Thyroid gland (tissue), 4 donors: Measurements from ENCODE around the gene MTHFSD. TPM values are rescaled to one million over a fixed set of nuclear protein-coding genes. Genes with fewer than 3 reads are reported as not detected.

Experiments
- DNase-seq, 2 donors: peaks; one replicate each; pipeline ENCODE4 v3.0.0-alpha.2; 2019
- H3K27ac ChIP-seq, 3 donors: fragments of 200-600 bp; sonication (generic); 1 replicate in 2 of 3; 2 replicates in 1 of 3; pipeline ENCODE4 v1.5.1; 2016 to 2019; ENCODE audit warnings: mild to moderate bottlenecking in 1 of 3, moderate library complexity in 1 of 3
- H3K27me3 ChIP-seq: fragments of 200-600 bp; sonication (generic); one replicate; pipeline ENCODE4 v1.5.1; 2019
- H3K36me3 ChIP-seq, 2 donors: fragments of 200-600 bp; sonication (generic); one replicate each; pipeline ENCODE4 v1.5.1; 2016 to 2019
- H3K4me1 ChIP-seq, 2 donors: fragments of 200-600 bp; sonication (generic); one replicate each; pipeline ENCODE4 v1.5.1; 2017 to 2019
- H3K4me3 ChIP-seq, 3 donors: fragments of 200-600 bp; sonication (generic); replicated peaks in 1 of 3; 1 replicate in 2 of 3; 2 replicates in 1 of 3; pipeline ENCODE4 v1.5.1; 2016; ENCODE audit warnings: mild to moderate bottlenecking in 1 of 3
- H3K9me3 ChIP-seq: fragments of 200-600 bp; sonication (generic); one replicate; pipeline ENCODE4 v1.5.1; 2017
- CTCF ChIP-seq, 6 experiments: fragments of 200-600 bp in 3 of 6; fragments of 450-650 bp in 3 of 6; sonication (generic) in 3 of 6; IDR thresholded peaks; one replicate each; pipeline ENCODE4 v1.5.1; 2016 to 2019; ENCODE audit warnings: antibody characterized with exemption in 6 of 6, mild to moderate bottlenecking in 2 of 6, inconsistent platforms in 1 of 6, moderate library complexity in 1 of 6
- POLR2A ChIP-seq, 2 donors: fragments of 450-650 bp; IDR thresholded peaks; one replicate each; pipeline ENCODE4 v1.6.1; 2017; ENCODE audit warnings: antibody characterized with exemption in 2 of 2, mild to moderate bottlenecking in 2 of 2, moderate library complexity in 1 of 2
- WGBS, 2 donors: methylation state at CpG; one replicate each; pipeline ENCODE4 v1.1.5; 2017; 5-methylcytosine and 5-hydroxymethylcytosine counted together
- intact Hi-C: fragments of 100-400 bp; cut with DNase I; formaldehyde crosslinking; loops from one replicate; pipeline ENCODE4 v1.15.1; 2023
- total RNA-seq, 4 donors: library from RNA; depleted of rRNA; stranded (reverse); fragments of >200 nt; gene quantifications; one replicate each; pipeline ENCODE4 v1.2.3, GENCODE V29; 2016

The MTHFSD gene
- total RNA-seq, 4 donors from 2014 or later, result 21.2 to 27.4 (median 25.2) TPM

- intact Hi-C loops, result loop anchor here (5.0 kb wide), 2 partner anchors 715 to 730 kb away; no protein-coding TSS in a partner anchor
Observed at GRCh38 chr16:86562356-86562755, 7.3 kb upstream of the MTHFSD start.

GRCh38 chr16:86559802-86560305, 4.8 kb upstream of the MTHFSD start:
- no peak for DNase-seq
- TF ChIP-seq CTCF (IDR thresholded peaks at IDR 0.05), result no peak
- no peak for TF ChIP-seq POLR2A (IDR thresholded peaks at IDR 0.05)
- WGBS, 2 donors, result 85% methylated on average over 9 of the region's 9 CpGs
- intact Hi-C loops, result loop anchor here (5.0 kb wide), 2 partner anchors 717 to 732 kb away; no protein-coding TSS in a partner anchor
- H3K27ac ChIP-seq, result no peak overlapping the region
- H3K27me3 ChIP-seq, result no peaks in the 10 kb centered on the region
- H3K36me3 ChIP-seq, result no peaks in the 10 kb centered on the region
- no peak overlapping the region for H3K4me3 ChIP-seq
- H3K9me3 ChIP-seq, result no peaks in the 10 kb centered on the region
- peaks cover 9 to 11% of the 10 kb centered on the region in 2 donors for H3K4me1 ChIP-seq

More at GRCh38 chr16:86562356-86562755, 7.3 kb upstream of the MTHFSD start:
- Histone ChIP-seq H3K27me3 (peaks cover 6% of the 10 kb centered on the region), H3K27ac (no peak overlapping the region), H3K36me3 (no peaks in the 10 kb centered on the region), H3K4me3 (no peak overlapping the region), H3K9me3 (no peaks in the 10 kb centered on the region), H3K4me1 (peaks cover 11 to 17% of the 10 kb centered on the region in 2 donors)
- no peak for DNase-seq
- 80 to 83% methylated on average over 6 of the region's 6 CpGs for WGBS, 2 donors
- TF ChIP-seq CTCF (IDR thresholded peaks at IDR 0.05) (no peak), POLR2A (IDR thresholded peaks at IDR 0.05) (no peak)

- WGBS, 2 donors, result 67 to 80% methylated on average over 28 of the region's 28 CpGs
- no peaks in the 10 kb centered on the region for H3K36me3 ChIP-seq
- no peaks in the 10 kb centered on the region for H3K27me3 ChIP-seq
- intact Hi-C loops, result no loop called here
- no peak for DNase-seq
- no peak overlapping the region for H3K27ac ChIP-seq
- no peaks in the 10 kb centered on the region for H3K9me3 ChIP-seq
- H3K4me1 ChIP-seq, result peaks cover 4 to 14% of the 10 kb centered on the region in 2 donors
- no peak for TF ChIP-seq POLR2A (IDR thresholded peaks at IDR 0.05)
- no peak for TF ChIP-seq CTCF (IDR thresholded peaks at IDR 0.05)
- H3K4me3 ChIP-seq, result no peak overlapping the region
Observed at GRCh38 chr16:86558355-86559193, 3.5 kb upstream of the MTHFSD start.

- no peak overlapping the region for H3K4me3 ChIP-seq
- H3K27me3 ChIP-seq, result no peaks in the 10 kb centered on the region
- TF ChIP-seq CTCF (IDR thresholded peaks at IDR 0.05) (no peak), POLR2A (IDR thresholded peaks at IDR 0.05) (no peak)
- H3K27ac ChIP-seq, result no peak overlapping the region
- H3K4me1 ChIP-seq, result peaks cover 0 to 14% of the 10 kb centered on the region in 2 donors
- H3K9me3 ChIP-seq, result no peaks in the 10 kb centered on the region
- no peaks in the 10 kb centered on the region for H3K36me3 ChIP-seq
- DNase-seq, result no peak
- intact Hi-C loops, result no loop called here
- 75 to 76% methylated on average over 4 of the region's 4 CpGs for WGBS, 2 donors
Observed at GRCh38 chr16:86557587-86557986, 2.6 kb upstream of the MTHFSD start.

GRCh38 chr16:86556576-86556975, 1.5 kb upstream of the MTHFSD start:
- Histone ChIP-seq H3K9me3 (no peaks in the 10 kb centered on the region), H3K36me3 (no peaks in the 10 kb centered on the region), H3K4me3 (no peak overlapping the region), H3K27ac (no peak overlapping the region), H3K4me1 (peaks cover 0 to 14% of the 10 kb centered on the region in 2 donors), H3K27me3 (no peaks in the 10 kb centered on the region)
- TF ChIP-seq POLR2A (IDR thresholded peaks at IDR 0.05), result no peak
- no peak for DNase-seq
- 62 to 71% methylated on average over 5 of the region's 5 CpGs for WGBS, 2 donors
- intact Hi-C loops, result no loop called here
